Activated CD4-positive, alpha-beta T cell treated with anti-CD3 and anti-CD28 coated beads for 4 hours (primary cell): ENCODE measurements around the gene ARMC5.
"Not testable (repeated sequence)": the region's sequence is repeated elsewhere in the genome, so short reads cannot be mapped to it uniquely, and the experiment has no call there.

Experiments used
- DNase-seq, 2 donors: peaks; one replicate each; pipeline ENCODE4 v3.0.0-alpha.2; 2020

ARMC5 gene

DNA sequence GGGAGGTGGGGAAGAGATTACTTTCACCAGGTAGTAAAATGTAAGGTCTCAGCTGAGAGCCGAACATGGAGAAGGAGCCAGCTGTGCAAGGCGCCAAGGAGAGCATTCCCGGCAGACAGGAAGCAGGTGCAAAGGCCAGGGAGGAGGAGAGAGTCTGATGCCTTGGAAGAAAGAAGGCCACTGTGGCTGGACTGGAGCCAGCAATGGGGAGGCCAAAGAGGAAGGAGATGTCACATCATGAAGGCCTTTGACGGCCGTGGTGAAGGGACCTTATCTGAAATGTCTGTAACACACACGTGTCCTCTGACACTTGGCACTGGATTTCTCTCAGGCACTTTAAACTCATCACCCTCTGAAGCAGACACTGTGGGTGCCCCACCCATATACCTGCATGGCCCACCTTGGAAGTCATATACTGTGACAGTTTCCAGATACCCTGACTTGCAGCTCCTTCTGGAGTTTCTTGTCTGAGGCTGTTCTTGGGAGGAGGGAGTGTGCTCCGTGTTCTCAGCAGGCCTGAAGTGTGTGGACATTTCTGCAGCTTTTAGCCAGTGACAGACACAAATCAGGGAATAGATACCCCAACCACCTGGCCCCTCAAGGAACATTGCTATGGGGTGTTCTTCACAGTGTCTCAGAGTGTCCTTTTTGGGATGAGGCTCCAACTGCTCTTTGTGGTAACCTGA lies 21.7 kb downstream of the ARMC5 start:
- no peak for DNase-seq

DNA sequence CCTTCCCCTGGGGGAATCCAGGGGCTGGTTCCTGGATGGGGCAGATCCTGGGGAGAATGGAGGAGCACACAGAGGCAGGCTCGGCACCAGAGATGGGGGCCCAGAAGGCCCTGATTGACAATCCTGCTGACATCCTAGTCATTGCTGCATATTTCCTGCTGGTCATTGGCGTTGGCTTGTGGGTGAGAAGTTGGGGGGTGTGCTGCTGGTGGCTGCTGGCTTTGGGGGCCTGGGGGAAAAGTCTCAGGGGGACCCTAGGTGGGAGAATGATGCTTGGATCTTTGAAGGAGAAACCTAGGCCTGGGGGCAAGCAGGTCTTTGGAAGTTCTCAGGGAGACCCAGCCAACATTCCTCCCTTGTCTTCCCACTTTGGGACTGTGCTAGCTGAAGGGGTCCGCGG lies 23.8 kb downstream of the ARMC5 start, which contains the start of gene SLC5A2:
Gene SLC5A2 (plus strand): TSS at position 43 of the 400 bp plus-strand sequence. CDS start 14 bp downstream, at position 57.
- DNase-seq = no peak

DNA sequence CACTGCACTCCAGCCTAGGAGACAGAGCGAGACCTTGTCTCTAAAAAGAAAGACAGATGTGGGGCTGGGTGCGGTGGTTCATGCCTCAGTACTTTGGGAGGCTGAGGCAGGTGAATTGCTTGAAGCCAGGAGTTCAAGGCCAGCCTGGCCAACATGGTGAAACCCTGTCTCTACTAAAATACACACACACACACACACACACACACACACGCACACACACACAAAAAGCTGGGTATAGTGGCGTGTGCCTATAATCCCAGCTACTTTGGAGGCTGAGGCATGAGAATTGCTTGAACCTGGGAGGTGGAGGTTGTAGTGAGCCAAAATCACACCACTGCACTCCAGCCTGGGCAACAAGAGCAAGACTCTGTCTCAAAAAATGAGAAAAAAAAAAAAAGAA lies 24.7 kb downstream of the ARMC5 start:
- DNase-seq = not testable (repeated sequence)

DNA sequence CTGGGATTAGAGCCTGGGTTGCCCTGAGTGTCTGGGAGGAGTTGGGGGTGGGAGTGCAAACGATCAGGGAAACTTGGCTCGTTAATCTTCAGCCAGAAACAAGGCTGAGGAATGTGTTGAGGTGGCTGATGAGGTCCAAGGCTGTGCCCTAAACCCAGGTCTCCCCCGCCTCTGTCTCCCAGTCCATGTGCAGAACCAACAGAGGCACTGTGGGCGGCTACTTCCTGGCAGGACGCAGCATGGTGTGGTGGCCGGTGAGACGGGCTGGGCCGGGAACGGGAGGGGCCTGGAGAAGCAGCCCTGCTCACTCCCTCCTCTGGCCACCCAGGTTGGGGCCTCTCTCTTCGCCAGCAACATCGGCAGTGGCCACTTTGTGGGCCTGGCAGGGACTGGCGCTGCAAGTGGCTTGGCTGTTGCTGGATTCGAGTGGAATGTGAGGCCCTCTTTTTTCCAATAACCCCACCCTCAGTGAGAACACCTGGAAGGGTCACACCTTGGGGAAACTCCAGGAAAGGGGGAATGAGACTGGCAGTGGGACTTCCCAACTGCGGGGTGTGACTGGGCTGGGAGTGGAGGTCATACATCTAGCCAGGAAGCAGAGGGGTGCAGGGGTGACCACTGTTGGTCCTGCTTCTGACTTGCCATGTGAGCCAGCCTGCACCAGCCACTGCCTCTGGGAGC lies 25.3 kb downstream of the ARMC5 start:
- DNase-seq = no peak

DNA sequence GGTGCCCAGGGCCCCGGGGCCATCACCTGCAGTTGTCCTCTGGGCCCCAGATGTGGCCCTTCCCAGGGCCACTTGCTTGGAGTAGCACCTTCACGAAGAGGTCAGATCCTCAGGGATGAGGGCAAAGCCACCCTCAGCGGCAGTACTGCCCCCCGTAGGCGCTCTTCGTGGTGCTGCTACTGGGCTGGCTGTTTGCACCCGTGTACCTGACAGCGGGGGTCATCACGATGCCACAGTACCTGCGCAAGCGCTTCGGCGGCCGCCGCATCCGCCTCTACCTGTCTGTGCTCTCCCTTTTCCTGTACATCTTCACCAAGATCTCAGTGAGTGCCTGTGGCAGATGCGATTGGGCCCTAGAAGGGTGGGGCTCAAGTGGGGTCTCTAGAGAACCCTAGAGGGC lies 26.3 kb downstream of the ARMC5 start:
- no peak for DNase-seq

DNA sequence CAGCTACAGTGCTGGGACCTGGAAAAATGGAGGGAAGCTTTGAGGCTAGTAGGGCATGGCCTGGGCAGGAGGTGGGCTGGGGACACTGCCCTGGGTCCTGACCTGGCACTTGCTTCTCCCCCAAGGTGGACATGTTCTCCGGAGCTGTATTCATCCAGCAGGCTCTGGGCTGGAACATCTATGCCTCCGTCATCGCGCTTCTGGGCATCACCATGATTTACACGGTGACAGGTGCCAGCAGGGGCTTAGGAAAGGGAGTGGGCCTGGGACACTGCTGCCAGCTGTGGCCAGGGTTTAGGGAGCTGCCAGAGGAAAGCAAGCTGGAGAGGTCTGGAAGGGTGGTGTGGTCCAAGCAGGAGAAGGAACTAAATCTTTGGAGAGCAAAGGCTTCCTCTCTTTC lies 26.7 kb downstream of the ARMC5 start:
- no peak for DNase-seq

DNA sequence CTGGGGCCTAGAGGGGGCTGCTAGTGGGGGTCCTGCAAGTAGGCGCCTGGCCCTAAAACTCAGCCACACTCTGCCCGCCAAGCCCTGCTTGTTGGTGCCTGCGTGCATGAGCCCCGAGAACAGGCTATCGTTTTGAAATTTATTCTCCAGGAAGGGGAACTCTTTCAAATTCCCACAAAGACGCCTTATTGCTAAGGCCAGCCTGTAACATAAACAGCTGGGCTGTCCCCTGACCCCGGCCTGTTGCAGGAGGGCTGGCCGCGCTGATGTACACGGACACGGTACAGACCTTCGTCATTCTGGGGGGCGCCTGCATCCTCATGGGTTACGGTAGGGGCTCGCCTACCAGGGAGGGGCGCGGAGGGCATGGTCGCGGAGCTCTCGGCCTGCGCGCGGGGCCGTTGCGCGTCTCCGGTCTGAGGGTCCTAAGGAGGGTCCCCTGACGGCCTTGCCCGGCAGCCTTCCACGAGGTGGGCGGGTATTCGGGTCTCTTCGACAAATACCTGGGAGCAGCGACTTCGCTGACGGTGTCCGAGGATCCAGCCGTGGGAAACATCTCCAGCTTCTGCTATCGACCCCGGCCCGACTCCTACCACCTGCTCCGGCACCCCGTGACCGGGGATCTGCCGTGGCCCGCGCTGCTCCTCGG lies 27.9 kb downstream of the ARMC5 start:
- DNase-seq = no peak

DNA sequence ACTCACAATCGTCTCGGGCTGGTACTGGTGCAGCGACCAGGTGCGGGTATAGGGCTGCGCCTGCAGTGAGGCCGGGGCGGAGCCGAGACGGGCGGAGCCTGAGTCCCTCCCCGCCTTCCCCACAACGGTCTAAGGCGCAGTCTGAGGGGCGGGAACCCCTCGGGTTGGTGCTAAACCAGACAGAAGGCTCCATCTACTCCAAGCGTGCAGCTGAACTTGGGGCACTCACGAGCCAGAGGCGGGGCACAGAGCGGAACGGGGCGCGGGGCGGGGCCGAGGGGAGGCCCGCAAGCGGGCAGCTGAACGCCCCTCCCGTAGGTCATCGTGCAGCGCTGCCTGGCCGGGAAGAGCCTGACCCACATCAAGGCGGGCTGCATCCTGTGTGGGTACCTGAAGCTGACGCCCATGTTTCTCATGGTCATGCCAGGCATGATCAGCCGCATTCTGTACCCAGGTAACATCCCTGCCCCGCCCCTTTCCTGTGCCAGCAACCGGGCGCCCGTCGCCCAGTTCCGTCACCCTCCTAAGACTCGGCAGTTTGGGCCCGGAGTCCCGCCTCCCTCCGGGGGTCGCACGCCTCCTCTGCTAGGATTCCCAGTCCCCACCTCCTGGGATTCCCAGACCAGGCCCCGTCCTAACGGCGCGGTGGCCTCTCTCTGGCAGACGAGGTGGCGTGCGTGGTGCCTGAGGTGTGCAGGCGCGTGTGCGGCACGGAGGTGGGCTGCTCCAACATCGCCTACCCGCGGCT lies 28.6 kb downstream of the ARMC5 start:
- peak; percentile 69 for DNase-seq

DNA sequence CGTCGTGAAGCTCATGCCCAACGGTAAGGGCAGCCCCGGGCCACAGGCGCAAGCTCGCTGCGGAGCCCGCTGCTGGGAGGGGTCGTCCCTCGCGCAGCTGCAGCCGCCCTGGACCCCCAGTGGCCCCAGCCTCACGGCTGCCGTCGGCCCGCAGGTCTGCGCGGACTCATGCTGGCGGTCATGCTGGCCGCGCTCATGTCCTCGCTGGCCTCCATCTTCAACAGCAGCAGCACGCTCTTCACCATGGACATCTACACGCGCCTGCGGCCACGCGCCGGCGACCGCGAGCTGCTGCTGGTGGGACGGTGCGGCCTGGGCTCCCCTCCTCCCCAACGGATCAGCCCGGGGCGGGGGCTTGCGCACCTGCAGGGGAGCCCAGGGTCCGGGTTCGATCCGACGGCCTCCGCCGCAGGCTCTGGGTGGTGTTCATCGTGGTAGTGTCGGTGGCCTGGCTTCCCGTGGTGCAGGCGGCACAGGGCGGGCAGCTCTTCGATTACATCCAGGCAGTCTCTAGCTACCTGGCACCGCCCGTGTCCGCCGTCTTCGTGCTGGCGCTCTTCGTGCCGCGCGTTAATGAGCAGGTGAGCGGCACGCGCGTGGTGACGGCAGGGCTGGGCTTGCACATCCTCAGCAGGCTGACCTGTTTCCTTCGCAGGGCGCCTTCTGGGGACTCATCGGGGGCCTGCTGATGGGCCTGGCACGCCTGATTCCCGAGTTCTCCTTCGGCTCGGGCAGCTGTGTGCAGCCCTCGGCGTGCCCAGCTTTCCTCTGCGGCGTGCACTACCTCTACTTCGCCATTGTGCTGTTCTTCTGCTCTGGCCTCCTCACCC lies 29.4 kb downstream of the ARMC5 start:
- DNase-seq = no peak

DNA sequence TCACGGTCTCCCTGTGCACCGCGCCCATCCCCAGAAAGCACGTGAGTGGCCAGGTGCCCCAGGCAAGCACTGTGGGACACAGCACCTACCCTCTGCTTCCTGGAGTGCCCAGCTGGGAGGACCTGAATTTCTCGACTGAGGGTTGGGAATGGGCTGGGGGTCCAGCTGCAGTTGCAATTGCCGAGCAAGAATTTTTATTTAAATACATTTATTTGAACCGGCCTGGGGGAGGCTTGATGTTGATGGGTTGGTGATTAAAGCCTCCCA lies 29.9 kb downstream of the ARMC5 start:
- DNase-seq = no peak

DNA sequence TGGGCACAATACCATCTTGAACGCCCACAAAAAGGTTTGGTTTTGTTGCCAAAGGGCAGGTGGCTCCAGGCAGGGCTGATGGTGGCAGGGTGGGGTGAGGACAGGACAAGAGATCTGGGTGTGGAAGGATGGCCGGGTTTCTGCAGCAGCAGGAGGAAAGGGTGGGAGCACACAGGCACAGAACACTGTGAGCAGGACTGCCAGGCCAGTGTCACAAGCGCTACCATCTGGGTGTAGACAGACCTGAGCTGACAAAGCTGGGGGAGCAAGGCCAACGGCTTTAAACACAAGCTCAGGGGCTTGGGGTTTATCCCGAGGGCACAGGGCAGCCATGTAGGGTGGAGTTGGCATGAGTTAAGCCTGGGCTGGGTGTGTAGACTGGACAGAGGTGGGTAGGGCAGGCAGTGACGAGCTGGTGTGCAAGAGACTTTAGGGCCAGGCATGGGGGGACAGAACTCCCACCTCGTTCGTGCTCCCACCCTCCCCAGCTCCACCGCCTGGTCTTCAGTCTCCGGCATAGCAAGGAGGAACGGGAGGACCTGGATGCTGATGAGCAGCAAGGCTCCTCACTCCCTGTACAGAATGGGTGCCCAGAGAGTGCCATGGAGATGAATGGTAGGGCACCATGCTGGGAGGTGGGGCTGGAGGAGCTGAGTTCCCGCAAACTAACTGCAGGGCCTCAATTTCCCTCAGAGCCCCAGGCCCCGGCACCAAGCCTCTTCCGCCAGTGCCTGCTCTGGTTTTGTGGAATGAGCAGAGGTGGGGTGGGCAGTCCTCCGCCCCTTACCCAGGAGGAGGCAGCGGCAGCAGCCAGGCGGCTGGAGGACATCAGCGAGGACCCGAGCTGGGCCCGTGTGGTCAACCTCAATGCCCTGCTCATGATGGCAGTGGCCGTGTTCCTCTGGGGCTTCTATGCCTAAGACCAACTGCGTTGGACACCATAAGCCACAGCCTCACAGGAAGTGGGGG lies 30.6 kb downstream of the ARMC5 start:
- DNase-seq = no peak

DNA sequence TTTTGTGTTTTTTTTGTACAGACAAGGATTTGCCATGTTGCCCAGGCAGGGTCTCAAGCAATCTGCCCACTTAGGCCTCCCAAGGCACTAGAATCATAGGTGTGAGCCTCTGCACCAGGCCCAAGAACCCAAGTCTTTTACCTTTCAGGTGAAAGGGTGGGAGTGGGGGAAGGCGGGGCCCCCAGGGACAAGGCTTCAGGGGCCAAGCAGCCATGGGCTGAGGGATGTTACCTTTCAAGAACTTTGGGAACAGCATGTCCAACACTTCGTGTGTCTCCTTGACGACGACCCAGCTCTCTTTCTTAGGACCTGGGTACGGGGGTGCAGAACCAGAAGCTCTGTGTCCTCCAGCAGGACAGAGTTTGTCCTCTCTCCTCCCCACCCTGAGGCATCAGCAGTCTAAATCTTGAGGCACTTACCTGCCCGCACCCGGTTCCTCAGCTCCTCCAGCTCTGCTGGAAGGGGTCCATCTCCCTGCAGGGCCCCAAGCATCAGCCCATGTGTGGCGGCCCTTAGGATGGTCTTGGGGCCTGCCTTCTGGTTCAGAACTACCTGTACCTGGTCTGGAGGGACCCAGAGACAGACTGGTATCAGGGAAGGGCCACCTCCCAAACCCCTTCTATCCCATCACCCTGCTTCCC lies 32.6 kb downstream of the ARMC5 start:
- no peak for DNase-seq

DNA sequence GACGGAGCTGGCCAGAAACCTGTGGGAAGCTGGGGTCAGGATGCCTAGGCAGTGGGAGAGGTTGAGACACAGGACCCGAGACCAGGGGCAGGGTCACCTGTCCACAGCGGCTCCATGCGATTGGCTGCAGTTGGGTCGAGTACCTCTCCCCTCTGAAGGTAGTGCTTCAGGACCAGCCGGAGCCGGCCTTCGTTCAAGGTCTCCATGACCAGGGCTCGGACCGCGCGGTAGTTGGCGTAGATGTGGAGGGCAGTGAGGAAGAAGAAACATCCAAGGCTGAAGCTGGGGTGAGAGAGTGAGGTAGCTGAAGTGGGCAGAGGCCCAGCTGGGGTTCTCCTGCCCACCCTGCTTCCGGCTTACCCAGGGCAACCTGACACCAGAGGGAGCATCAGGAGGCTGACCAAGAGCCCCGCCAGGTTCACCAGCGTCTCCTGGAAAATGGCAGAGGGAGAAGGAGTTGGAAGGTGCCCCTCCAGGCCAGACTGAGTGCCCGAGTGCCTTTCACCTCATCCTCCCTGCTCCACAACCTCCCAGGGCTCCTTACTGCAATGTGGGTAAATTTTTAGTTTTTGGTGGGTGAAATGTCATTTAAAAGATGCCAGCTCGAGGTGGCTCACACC lies 34.3 kb downstream of the ARMC5 start:
- no peak for DNase-seq

DNA sequence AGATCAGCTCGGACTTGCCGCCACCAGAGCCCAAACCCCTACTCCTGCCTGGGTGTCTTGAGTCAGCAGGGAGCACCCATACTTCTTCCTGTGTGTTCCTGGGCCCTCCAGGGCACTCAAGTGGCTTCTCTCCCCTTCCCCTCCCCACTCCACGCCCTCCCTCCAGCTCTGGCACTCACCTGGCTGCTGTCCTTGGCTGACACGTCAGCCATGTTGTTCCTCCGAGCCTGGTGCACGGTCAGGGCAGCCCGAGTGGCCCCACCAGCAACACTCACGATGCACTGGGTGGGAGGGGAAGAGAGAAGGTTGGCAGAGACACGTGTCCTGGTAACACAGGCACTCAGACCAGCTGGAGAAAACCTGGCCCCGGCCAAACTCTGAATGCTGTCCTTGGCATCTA lies 37.4 kb downstream of the ARMC5 start:
- no peak for DNase-seq

DNA sequence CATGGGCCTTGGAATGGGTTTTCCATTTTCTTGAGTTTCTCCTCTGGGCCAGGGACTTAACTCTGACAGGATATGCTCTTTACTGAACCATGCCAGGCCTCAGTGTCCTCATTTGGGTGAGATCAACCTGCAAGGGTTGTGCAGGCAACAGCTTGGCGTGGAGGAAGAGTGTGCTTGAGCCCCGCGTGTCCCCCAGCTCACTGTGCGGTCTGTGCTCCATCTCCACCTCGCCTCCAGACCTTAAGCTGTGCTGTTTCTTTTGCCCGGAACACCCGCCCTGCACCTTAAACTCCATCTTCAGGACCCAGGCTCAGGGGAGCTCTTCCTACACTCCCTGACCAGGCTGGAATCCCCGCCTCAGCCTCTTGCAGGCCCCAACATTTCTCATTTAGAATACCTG lies 39.2 kb downstream of the ARMC5 start:
- no peak for DNase-seq

DNA sequence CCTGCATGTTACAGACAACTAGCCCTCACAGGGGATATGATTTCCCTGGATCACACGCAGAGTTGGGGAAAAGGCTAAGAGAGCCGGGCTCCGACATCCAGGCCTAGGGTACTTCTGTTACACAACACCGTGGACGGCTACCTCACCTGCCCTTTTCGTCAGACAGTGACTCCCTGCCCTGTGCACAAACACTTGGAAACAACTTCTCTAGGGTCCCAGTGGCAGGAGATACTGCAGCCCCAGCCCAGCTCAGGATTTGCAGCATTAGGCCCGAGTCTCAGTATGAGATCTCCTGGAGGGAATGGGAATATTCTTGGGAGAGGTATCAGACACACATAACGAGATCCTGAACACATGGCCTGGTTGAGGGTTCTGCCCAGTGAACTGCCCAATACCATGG lies 40.6 kb downstream of the ARMC5 start:
- no peak for DNase-seq

DNA sequence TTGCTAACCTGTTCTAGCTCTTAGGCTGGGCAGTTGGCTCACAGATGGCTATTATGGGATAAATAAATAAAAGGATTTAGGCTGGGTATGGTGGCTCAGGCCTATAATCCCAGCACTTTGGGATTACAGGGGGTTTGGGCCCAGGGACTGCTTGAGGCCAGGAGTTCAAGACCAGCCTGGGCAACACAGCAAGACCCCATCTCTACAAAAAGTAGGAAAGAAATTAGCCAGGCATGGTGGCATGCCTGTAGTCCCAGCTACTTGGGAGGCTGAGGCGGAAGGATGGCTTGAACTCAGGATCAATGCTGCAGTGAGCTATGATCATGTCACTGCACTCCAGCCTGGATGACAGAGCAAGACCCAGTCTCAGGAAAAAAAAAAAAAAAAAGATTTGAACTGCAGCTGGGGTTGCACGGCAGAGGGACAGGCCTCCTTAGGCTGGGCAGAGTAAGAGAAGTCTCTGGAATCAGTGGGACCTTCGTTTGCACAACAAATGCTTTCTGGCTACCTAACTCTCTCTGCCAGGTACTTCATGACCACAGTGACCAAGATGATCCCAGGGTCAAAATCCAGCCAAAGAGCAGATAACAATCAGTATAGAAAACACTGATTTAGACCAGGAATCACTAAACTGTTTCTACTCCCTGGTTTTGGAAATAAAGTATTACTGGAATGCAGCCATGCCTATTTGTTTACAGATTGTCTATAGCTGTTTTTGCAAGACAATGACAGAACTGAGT lies 42.1 kb downstream of the ARMC5 start:
- DNase-seq = no peak

DNA sequence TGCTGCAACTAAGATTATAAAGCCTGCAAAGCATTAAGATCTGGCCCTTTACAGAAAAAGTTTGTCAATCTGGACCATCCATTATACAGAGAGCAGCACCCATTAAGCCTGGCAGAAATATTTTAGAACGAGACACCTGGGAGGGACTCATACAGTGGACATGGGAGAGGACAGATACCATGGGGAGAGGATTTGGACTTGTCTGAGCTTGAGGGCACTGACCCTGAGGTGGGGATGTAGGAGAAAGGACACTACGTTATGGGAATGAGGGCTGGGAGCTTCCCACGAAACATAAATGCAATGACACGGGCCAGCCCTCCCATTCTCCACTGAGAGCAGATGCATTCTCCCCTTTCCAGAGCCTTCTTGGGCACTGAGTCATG lies 42.7 kb downstream of the ARMC5 start:
- DNase-seq = no peak

DNA sequence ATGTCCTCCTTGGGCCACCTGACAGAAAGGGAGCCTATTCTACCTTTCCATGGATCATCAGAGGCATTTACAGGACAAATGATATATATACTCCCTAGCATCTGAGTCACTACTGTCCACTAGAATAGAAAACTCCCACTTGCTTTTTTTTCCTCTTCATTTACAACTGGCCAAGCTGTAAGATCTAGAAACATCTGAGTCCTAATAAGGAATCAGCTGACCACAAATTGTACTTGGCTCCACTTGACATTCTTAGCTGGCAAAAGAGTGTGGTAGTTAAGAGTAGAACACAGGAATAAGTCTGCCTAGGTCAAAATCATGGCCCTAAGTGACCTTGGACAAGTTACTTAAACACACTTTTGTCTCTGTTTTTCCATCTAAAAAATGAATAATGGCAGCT lies 43.7 kb downstream of the ARMC5 start:
- no peak for DNase-seq

DNA sequence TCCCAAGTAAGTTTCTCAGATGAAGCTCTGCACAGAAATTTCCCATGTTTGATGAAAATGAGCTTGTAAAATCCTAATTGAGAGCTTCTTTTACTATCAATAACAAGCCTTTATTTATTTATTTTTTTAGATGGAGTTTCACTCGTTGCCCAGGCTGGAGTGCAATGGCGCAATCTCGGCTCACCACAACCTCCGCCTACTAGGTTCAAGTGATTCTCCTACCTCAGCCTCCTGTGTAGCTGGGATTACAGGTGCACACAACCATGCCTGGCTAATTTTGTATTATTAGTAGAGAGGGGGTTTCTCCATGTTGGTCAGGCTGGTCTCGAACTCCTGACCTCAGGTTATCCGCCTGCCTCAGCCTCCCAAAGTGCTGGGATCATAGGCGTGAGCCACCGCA lies 44.3 kb downstream of the ARMC5 start:
- DNase-seq = not testable (repeated sequence)
